HTR-8/SVneo (cell line): Measurements from ENCODE around the gene PRKAG2.
"Not testable (repeated sequence)": the region's sequence is repeated elsewhere in the genome, so short reads cannot be mapped to it uniquely, and the experiment has no call there.

Experiments used
- DNase-seq: peaks from one replicate; pipeline ENCODE4 v3.0.0; 2011; ENCODE audit warnings: low spot score, mixed read lengths; ENCODE audit not compliant: insufficient read length
- FAIRE-seq: peaks from 2 replicates; lab custom pipeline; 2011; peaks lifted over from hg19 to GRCh38; lab: Jason Lieb, UNC

Gene PRKAG2

GRCh38 chr7:151795168-151795811, 81.6 kb downstream of the PRKAG2 start:
- FAIRE-seq: no peak

GRCh38 chr7:151794508-151795167, 82.3 kb downstream of the PRKAG2 start:
- DNase-seq: peak; percentile 11
- no peak for FAIRE-seq

More at GRCh38 chr7:151795168-151795811, 81.6 kb downstream of the PRKAG2 start:
- no peak for DNase-seq

GRCh38 chr7:151793991-151794507, 82.9 kb downstream of the PRKAG2 start:
- FAIRE-seq (no peak), DNase-seq (no peak)

GRCh38 chr7:151793531-151793951, 83.4 kb downstream of the PRKAG2 start:
- DNase-seq (no peak), FAIRE-seq (no peak)

GRCh38 chr7:151792636-151793035, 84.3 kb downstream of the PRKAG2 start:
- no peak for DNase-seq
- FAIRE-seq: no peak

GRCh38 chr7:151792086-151792485, 84.8 kb downstream of the PRKAG2 start:
- DNase-seq (no peak), FAIRE-seq (no peak)

- DNase-seq (no peak), FAIRE-seq (no peak)
Measured at GRCh38 chr7:151790830-151791620, 85.9 kb downstream of the PRKAG2 start.

GRCh38 chr7:151790095-151790829, 86.7 kb downstream of the PRKAG2 start:
- FAIRE-seq (no peak), DNase-seq (no peak)

GRCh38 chr7:151789380-151789947, 87.5 kb downstream of the PRKAG2 start:
- DNase-seq (no peak), FAIRE-seq (no peak)

- FAIRE-seq (no peak), DNase-seq (no peak)
Measured at GRCh38 chr7:151787348-151787747, 89.6 kb downstream of the PRKAG2 start.

GRCh38 chr7:151786936-151787335, 90.0 kb downstream of the PRKAG2 start:
- FAIRE-seq: no peak
- no peak for DNase-seq

- FAIRE-seq (no peak), DNase-seq (no peak)
Measured at GRCh38 chr7:151786241-151786640, 90.7 kb downstream of the PRKAG2 start.

GRCh38 chr7:151785681-151785965, 91.3 kb downstream of the PRKAG2 start:
- DNase-seq: no peak
- FAIRE-seq: no peak

- FAIRE-seq (no peak), DNase-seq (no peak)
Measured at GRCh38 chr7:151784853-151785680, 91.8 kb downstream of the PRKAG2 start.

- DNase-seq (no peak), FAIRE-seq (no peak)
Measured at GRCh38 chr7:151783958-151784575, 92.8 kb downstream of the PRKAG2 start.

GRCh38 chr7:151782598-151783448, 94.1 kb downstream of the PRKAG2 start:
- no peak for FAIRE-seq
- peak; percentile 59 for DNase-seq

GRCh38 chr7:151782256-151782597, 94.7 kb downstream of the PRKAG2 start:
- DNase-seq, FAIRE-seq: not testable (repeated sequence)
